ENCODE measurements around the gene THRAP3.

GRCh38 chr1:36339215-36339614, 115.0 kb downstream of the THRAP3 start:
- TF ChIP-seq, protein P1, sequence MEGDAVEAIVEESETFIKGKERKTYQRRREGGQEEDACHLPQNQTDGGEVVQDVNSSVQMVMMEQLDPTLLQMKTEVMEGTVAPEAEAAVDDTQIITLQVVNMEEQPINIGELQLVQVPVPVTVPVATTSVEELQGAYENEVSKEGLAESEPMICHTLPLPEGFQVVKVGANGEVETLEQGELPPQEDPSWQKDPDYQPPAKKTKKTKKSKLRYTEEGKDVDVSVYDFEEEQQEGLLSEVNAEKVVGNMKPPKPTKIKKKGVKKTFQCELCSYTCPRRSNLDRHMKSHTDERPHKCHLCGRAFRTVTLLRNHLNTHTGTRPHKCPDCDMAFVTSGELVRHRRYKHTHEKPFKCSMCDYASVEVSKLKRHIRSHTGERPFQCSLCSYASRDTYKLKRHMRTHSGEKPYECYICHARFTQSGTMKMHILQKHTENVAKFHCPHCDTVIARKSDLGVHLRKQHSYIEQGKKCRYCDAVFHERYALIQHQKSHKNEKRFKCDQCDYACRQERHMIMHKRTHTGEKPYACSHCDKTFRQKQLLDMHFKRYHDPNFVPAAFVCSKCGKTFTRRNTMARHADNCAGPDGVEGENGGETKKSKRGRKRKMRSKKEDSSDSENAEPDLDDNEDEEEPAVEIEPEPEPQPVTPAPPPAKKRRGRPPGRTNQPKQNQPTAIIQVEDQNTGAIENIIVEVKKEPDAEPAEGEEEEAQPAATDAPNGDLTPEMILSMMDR (IDR thresholded peaks at IDR 0.05): no peak
- TF ChIP-seq ZFX (IDR thresholded peaks at IDR 0.05; ENCODE audit: borderline replicate concordance): no peak

Measured in 22Rv1 (cell line).